SK-N-MC (cell line): ENCODE measurements around the gene ZNF771.
"Not testable (repeated sequence)": the region's sequence is repeated elsewhere in the genome, so short reads cannot be mapped to it uniquely, and the experiment has no call there.

Experiments used
- DNase-seq: peaks from one replicate; pipeline ENCODE4 v3.0.0-alpha.2; 2011; ENCODE audit warnings: low read depth, low spot score
- H3K27ac ChIP-seq: fragments of 200-600 bp; sonication (generic); 2 replicates; pipeline ENCODE4 v1.5.1; 2016; ENCODE audit warnings: mixed run types
- H3K36me3 ChIP-seq: fragments of 200-600 bp; sonication (generic); 2 replicates; pipeline ENCODE4 v1.6.1; 2017; ENCODE audit warnings: antibody characterized with exemption, low read length, mixed read lengths; ENCODE audit not compliant: insufficient read depth
- H3K4me3 ChIP-seq: fragments of 200-600 bp; sonication (generic); 2 replicates; pipeline ENCODE4 v1.5.1; 2016
- H3K9ac ChIP-seq: fragments of 200-600 bp; sonication (generic); 2 replicates; pipeline ENCODE4 v1.8.0; 2017; ENCODE audit warnings: mixed run types, mixed read lengths; ENCODE audit not compliant: insufficient read length
- H3K9me3 ChIP-seq: fragments of 200-600 bp; sonication (generic); 2 replicates; pipeline ENCODE4 v1.6.1; 2017; ENCODE audit warnings: low read depth, mild to moderate bottlenecking, antibody characterized with exemption, low read length, moderate library complexity, mixed read lengths
- EZH2 ChIP-seq: fragments of 200-600 bp; sonication (generic); IDR thresholded peaks from one replicate; pipeline ENCODE4 v1.6.1; 2017; ENCODE audit warnings: antibody characterized with exemption
- FOXP2 ChIP-seq: optimal IDR thresholded peaks from 2 replicates; pipeline ENCODE3; 2011; ENCODE audit warnings: mild to moderate bottlenecking, moderate library complexity; ENCODE audit not compliant: insufficient read depth; ENCODE audit errors: extremely low read length, control extremely low read depth
- POLR2AphosphoS5 ChIP-seq: IDR thresholded peaks from 2 replicates; pipeline ENCODE4 v1.6.1; 2012; ENCODE audit warnings: mild to moderate bottlenecking, low read depth, low read length, borderline replicate concordance

ZNF771 gene

GRCh38 chr16:30458561-30459394, 51.4 kb downstream of the ZNF771 start:
- H3K4me3 ChIP-seq, result no peak overlapping the region
- H3K27ac ChIP-seq, result no peak overlapping the region

DNA sequence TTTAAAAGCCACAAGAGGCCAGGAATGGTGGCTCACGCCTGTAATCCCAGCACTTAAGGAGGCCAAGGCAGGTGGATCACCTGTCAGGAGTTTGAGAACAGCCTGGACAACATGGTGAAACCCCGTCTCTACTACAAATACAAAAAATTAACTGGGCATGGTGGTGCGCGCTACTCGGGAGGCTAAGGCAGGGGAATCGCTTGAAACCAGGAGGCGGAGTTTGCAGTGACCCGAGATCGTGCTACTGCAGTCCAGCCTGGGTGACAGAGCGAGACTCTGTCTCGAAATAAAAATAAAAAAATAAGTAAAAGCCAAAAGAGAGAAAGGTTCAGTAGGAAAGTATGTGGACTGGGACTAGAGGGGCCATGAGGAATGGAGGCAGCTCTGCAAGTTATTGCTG, 52.0 kb downstream of the ZNF771 start:
- no peaks in the 10 kb centered on the region for H3K36me3 ChIP-seq
- no peak overlapping the region for H3K27ac ChIP-seq
- H3K9me3 ChIP-seq, result no peaks in the 10 kb centered on the region
- no peak overlapping the region for H3K9ac ChIP-seq
- TF ChIP-seq FOXP2 (no peak), EZH2 (no peak), POLR2AphosphoS5 (no peak)
- no peak overlapping the region for H3K4me3 ChIP-seq
- no peak for DNase-seq

More at GRCh38 chr16:30458561-30459394, 51.4 kb downstream of the ZNF771 start:
- H3K36me3 ChIP-seq, result no peaks in the 10 kb centered on the region
- H3K9ac ChIP-seq, result no peak overlapping the region
- no peaks in the 10 kb centered on the region for H3K9me3 ChIP-seq
- no peak for DNase-seq
- TF ChIP-seq EZH2, result no peak
- no peak for TF ChIP-seq POLR2AphosphoS5
- TF ChIP-seq FOXP2, result no peak

- not testable (repeated sequence) for H3K4me3 ChIP-seq, H3K9ac ChIP-seq, DNase-seq, H3K36me3 ChIP-seq, H3K9me3 ChIP-seq, H3K27ac ChIP-seq
Measured at GRCh38 chr16:30461426-30461825, 54.0 kb downstream of the ZNF771 start.

GRCh38 chr16:30464078-30464477, 56.7 kb downstream of the ZNF771 start:
- Histone ChIP-seq H3K9me3 (no peaks in the 10 kb centered on the region), H3K27ac (no peak overlapping the region), H3K9ac (no peak overlapping the region), H3K36me3 (no peaks in the 10 kb centered on the region), H3K4me3 (no peak overlapping the region)
- TF ChIP-seq EZH2, result no peak
- TF ChIP-seq FOXP2, result no peak
- no peak for TF ChIP-seq POLR2AphosphoS5
- DNase-seq, result no peak
